ENCODE results near the gene PKD1L1.

PKD1L1 gene

DNA sequence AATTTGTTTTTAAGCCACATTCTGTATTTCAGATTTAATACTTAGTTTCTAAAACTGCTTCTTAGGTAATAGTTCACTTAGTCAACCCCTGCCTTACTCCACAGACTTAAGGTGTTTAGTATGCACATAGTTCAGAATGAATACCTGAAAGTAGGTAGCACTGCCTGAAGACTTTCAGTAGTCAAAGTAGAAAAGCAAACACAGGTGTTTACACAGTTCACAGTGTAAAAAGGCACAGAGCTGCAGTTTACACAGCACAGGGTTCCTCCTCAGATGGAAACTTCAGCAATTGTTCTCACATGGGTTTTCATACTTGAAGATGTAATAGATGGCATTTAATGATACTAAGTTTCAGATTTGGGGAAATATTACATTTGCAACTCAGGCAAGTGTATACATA, 3.1 kb upstream of the PKD1L1 start:
- TF ChIP-seq TCF12 (IDR thresholded peaks at IDR 0.05; ENCODE audit: low read depth) = no peak
- TF ChIP-seq TAF1 (IDR thresholded peaks at IDR 0.05; ENCODE audit: low read depth) = no peak
- TF ChIP-seq, protein P1, sequence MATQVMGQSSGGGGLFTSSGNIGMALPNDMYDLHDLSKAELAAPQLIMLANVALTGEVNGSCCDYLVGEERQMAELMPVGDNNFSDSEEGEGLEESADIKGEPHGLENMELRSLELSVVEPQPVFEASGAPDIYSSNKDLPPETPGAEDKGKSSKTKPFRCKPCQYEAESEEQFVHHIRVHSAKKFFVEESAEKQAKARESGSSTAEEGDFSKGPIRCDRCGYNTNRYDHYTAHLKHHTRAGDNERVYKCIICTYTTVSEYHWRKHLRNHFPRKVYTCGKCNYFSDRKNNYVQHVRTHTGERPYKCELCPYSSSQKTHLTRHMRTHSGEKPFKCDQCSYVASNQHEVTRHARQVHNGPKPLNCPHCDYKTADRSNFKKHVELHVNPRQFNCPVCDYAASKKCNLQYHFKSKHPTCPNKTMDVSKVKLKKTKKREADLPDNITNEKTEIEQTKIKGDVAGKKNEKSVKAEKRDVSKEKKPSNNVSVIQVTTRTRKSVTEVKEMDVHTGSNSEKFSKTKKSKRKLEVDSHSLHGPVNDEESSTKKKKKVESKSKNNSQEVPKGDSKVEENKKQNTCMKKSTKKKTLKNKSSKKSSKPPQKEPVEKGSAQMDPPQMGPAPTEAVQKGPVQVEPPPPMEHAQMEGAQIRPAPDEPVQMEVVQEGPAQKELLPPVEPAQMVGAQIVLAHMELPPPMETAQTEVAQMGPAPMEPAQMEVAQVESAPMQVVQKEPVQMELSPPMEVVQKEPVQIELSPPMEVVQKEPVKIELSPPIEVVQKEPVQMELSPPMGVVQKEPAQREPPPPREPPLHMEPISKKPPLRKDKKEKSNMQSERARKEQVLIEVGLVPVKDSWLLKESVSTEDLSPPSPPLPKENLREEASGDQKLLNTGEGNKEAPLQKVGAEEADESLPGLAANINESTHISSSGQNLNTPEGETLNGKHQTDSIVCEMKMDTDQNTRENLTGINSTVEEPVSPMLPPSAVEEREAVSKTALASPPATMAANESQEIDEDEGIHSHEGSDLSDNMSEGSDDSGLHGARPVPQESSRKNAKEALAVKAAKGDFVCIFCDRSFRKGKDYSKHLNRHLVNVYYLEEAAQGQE (IDR thresholded peaks at IDR 0.05; ENCODE audit: low read depth) = no peak
- TF ChIP-seq YY1 (IDR thresholded peaks at IDR 0.05; ENCODE audit: low read depth) = no peak
- TF ChIP-seq, protein P2, sequence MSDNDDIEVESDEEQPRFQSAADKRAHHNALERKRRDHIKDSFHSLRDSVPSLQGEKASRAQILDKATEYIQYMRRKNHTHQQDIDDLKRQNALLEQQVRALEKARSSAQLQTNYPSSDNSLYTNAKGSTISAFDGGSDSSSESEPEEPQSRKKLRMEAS (IDR thresholded peaks at IDR 0.05) = no peak
- no peak for TF ChIP-seq CREB1 (IDR thresholded peaks at IDR 0.05; ENCODE audit: low read depth)
- no peak for TF ChIP-seq TEAD4 (IDR thresholded peaks at IDR 0.05)
- no peak for TF ChIP-seq NFIC (IDR thresholded peaks at IDR 0.05)

DNA sequence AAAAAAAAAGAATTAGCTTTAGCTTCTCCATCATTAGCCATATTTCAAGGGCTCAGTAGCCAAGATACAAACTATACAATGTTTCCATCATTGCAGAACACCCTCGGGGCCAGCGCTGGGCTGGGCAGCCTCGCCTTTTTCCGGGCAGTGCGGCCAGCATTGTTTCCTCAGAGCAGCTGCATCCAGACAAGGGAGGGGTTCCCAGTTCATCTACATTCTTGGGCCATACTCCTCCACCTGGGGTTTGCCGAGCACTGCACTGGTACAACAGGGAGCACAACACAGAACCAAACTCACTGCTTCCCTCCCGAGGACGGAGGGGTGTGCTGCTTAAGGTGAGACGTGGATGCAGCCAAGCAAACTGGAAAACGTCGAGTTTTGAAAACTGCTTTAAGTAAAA, 2.4 kb upstream of the PKD1L1 start:
- TF ChIP-seq ZBTB7A (IDR thresholded peaks at IDR 0.05; ENCODE audit: low read depth) (no peak), NFIC (IDR thresholded peaks at IDR 0.05) (no peak), TEAD4 (IDR thresholded peaks at IDR 0.05) (no peak), EP300 (IDR thresholded peaks at IDR 0.05; ENCODE audit: borderline replicate concordance) (no peak), EGR1 (IDR thresholded peaks at IDR 0.05) (no peak), RAD21 (IDR thresholded peaks at IDR 0.05; ENCODE audit: low read depth) (no peak), CEBPB (IDR thresholded peaks at IDR 0.05) (no peak), FOXM1 (IDR thresholded peaks at IDR 0.05; ENCODE audit: borderline replicate concordance, low read depth) (no peak), TAF1 (IDR thresholded peaks at IDR 0.05; ENCODE audit: low read depth) (no peak), CREB1 (IDR thresholded peaks at IDR 0.05; ENCODE audit: low read depth) (no peak)
- TF ChIP-seq, protein P2 (IDR thresholded peaks at IDR 0.05) = no peak
- TF ChIP-seq, protein P3, sequence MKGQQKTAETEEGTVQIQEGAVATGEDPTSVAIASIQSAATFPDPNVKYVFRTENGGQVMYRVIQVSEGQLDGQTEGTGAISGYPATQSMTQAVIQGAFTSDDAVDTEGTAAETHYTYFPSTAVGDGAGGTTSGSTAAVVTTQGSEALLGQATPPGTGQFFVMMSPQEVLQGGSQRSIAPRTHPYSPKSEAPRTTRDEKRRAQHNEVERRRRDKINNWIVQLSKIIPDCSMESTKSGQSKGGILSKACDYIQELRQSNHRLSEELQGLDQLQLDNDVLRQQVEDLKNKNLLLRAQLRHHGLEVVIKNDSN (IDR thresholded peaks at IDR 0.05) = no peak
- TF ChIP-seq, protein P1 (IDR thresholded peaks at IDR 0.05; ENCODE audit: low read depth) = no peak

DNA sequence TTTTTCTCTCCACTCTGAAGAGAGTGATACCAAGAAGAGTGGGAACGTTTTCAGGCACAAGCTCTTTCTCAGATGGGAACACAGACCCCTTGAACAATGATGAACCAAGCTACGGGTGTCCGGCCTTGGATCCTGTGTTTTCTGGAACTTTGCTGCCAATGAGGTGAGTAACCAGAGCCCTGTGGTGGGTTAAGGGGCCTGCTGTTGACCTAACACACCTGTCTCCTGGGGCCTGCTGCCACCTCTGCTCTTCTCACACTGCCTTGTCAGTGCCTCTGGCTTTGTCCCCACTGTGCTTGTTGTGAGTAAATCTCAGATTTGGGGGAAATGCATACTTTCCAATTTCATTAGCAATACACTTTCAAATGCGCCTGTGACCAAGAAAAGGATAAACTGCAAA, 1.4 kb upstream of the PKD1L1 start:
- TF ChIP-seq, protein P3 (IDR thresholded peaks at IDR 0.05) = no peak
- TF ChIP-seq NFIC (IDR thresholded peaks at IDR 0.05) (no peak), TCF12 (IDR thresholded peaks at IDR 0.05; ENCODE audit: low read depth) (no peak), FOXM1 (IDR thresholded peaks at IDR 0.05; ENCODE audit: borderline replicate concordance, low read depth) (no peak), EGR1 (IDR thresholded peaks at IDR 0.05) (no peak), TEAD4 (IDR thresholded peaks at IDR 0.05) (no peak), TAF1 (IDR thresholded peaks at IDR 0.05; ENCODE audit: low read depth) (no peak), YY1 (IDR thresholded peaks at IDR 0.05; ENCODE audit: low read depth) (no peak), EP300 (IDR thresholded peaks at IDR 0.05; ENCODE audit: borderline replicate concordance) (no peak), CREB1 (IDR thresholded peaks at IDR 0.05; ENCODE audit: low read depth) (no peak), ZBTB7A (IDR thresholded peaks at IDR 0.05; ENCODE audit: low read depth) (no peak), RAD21 (IDR thresholded peaks at IDR 0.05; ENCODE audit: low read depth) (no peak)
- TF ChIP-seq, protein P1 (IDR thresholded peaks at IDR 0.05; ENCODE audit: low read depth) = no peak

DNA sequence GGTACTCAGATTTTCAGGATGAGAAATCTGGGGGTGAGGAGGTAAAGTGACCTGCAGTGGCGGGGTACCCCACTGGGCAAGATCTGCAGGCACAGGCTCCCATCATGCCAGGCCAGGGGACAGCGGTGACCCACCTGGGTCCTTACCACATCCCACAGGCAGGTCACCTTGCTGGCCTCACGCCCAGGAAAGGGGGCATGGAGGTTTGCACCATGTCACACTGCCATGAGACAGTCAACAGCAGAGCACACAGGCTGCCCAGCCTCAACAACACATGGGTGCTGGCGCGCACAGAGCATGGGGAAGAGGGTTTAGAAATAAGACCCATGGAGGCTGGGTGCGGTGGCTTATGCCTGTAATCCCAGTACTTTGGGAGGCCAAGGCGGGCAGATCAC, 914 bp downstream of the PKD1L1 start:
- TF ChIP-seq CREB1 (IDR thresholded peaks at IDR 0.05; ENCODE audit: low read depth) = no peak
- no peak for TF ChIP-seq YY1 (IDR thresholded peaks at IDR 0.05; ENCODE audit: low read depth)
- TF ChIP-seq EGR1 (IDR thresholded peaks at IDR 0.05) = no peak
- TF ChIP-seq, protein P1 (IDR thresholded peaks at IDR 0.05; ENCODE audit: low read depth) = no peak
- no peak for TF ChIP-seq ZBTB7A (IDR thresholded peaks at IDR 0.05; ENCODE audit: low read depth)
